HepG2 (cell line): ENCODE data around the gene CYP17A1. TPM values are rescaled to one million over a fixed set of nuclear protein-coding genes. Genes with fewer than 3 reads are reported as not detected.

ENCODE experiments used
- ARID2 ChIP-seq: sonication (generic); formaldehyde crosslinking; IDR thresholded peaks from 2 replicates; pipeline ENCODE4 v1.8.1; 2022; ENCODE audit warnings: mild to moderate bottlenecking, missing genetic modification reagents, borderline replicate concordance
- CBX1 ChIP-seq: IDR thresholded peaks from one replicate; pipeline ENCODE4 v1.6.1; 2016; ENCODE audit warnings: antibody characterized with exemption, low read depth
- CHD4 ChIP-seq: fragments of 200-600 bp; sonication (generic); IDR thresholded peaks from 2 replicates; pipeline ENCODE4 v1.7.0; 2017; ENCODE audit warnings: mild to moderate bottlenecking, low read length, borderline replicate concordance
- FOXJ3 ChIP-seq: sonication (generic); formaldehyde crosslinking; IDR thresholded peaks from 2 replicates; pipeline ENCODE4 v1.4.0; 2020; ENCODE audit warnings: missing genetic modification reagents, mild to moderate bottlenecking, borderline replicate concordance
- GTF2F1 ChIP-seq: fragments of 150-350 bp; IDR thresholded peaks from 2 replicates; pipeline ENCODE4 v1.6.1; 2014; ENCODE audit warnings: low read length
- HOXA7 ChIP-seq: sonication (generic); formaldehyde crosslinking; IDR thresholded peaks from 2 replicates; pipeline ENCODE4 v1.8.1; 2022; ENCODE audit warnings: mild to moderate bottlenecking, missing genetic modification reagents, moderate library complexity
- IRF9 ChIP-seq: sonication (generic); formaldehyde crosslinking; IDR thresholded peaks from 2 replicates; pipeline ENCODE4 v1.8.0; 2022; ENCODE audit warnings: missing genetic modification reagents, mild to moderate bottlenecking, borderline replicate concordance
- KLF11 ChIP-seq: IDR thresholded peaks from 2 replicates; pipeline ENCODE4 v1.6.1; 2016; ENCODE audit warnings: missing compliant biosample characterization
- NR2C2 ChIP-seq: sonication (generic); formaldehyde crosslinking; IDR thresholded peaks from 2 replicates; pipeline ENCODE4 v1.4.0; 2020; ENCODE audit warnings: missing genetic modification reagents, mild to moderate bottlenecking, moderate library complexity, borderline replicate concordance
- POLR2AphosphoS5 ChIP-seq: IDR thresholded peaks from 2 replicates; pipeline ENCODE4 v1.6.1; 2012; ENCODE audit warnings: low read depth, low read length
- REL ChIP-seq: sonication (generic); formaldehyde crosslinking; conservative IDR thresholded peaks from 2 replicates; pipeline ENCODE4 v1.8.0; 2022; ENCODE audit warnings: mild to moderate bottlenecking, missing genetic modification reagents, moderate library complexity
- THAP8 ChIP-seq: sonication (generic); formaldehyde crosslinking; IDR thresholded peaks from 2 replicates; pipeline ENCODE4 v1.5.1; 2020; ENCODE audit warnings: missing genetic modification reagents, mild to moderate bottlenecking, borderline replicate concordance
- ZBTB25 ChIP-seq: IDR thresholded peaks from 2 replicates; pipeline ENCODE4 v1.6.1; 2018; ENCODE audit warnings: missing genetic modification reagents
- ZNF430 ChIP-seq: sonication (generic); formaldehyde crosslinking; IDR thresholded peaks from 2 replicates; pipeline ENCODE4 v1.9.0; 2021; ENCODE audit warnings: mild to moderate bottlenecking, missing genetic modification reagents
- ZNF564 ChIP-seq: sonication (generic); formaldehyde crosslinking; IDR thresholded peaks from 2 replicates; pipeline ENCODE4 v1.8.1; 2023; ENCODE audit warnings: mild to moderate bottlenecking, missing genetic modification reagents
- ZNF768 ChIP-seq: sonication (generic); formaldehyde crosslinking; IDR thresholded peaks from 2 replicates; pipeline ENCODE4 v1.4.0; 2020; ENCODE audit warnings: missing genetic modification reagents
- polyA plus RNA-seq, 8 experiments: library from polyadenylated mRNA; depleted of rRNA in 3 of 8; stranded (reverse) in 7 of 8; unstranded in 1 of 8; fragments of >200 nt; fragmentation: Illumina TruSeq in 4 of 8; extraction: Trizol in 4 of 8; gene quantifications; 2 replicates each; pipeline versions ENCODE4 v1.2.1 to v1.2.3, GENCODE V29; 2011 to 2016; ENCODE audit warnings: low read depth in 4 of 8, missing spikeins in 1 of 8, mixed read lengths in 1 of 8; ENCODE audit not compliant: insufficient read depth in 1 of 8
- total RNA-seq, 5 experiments: library from RNA; depleted of rRNA; stranded (reverse); fragments of >200 nt; fragmentation: Illumina TruSeq; extraction: Trizol; gene quantifications; 2 replicates each; pipeline ENCODE4 v1.2.3, GENCODE V29; 2016; ENCODE audit warnings: low read depth in 1 of 5
- TF ChIP-seq, protein P1 (sequence below): sonication (generic); formaldehyde crosslinking; IDR thresholded peaks from 2 replicates; pipeline ENCODE4 v1.8.0; 2022; ENCODE audit warnings: missing genetic modification reagents, mild to moderate bottlenecking, moderate library complexity, borderline replicate concordance
- TF ChIP-seq, protein P2 (sequence below): sonication (generic); formaldehyde crosslinking; IDR thresholded peaks from 2 replicates; pipeline ENCODE4 v1.4.0; 2020; ENCODE audit warnings: missing genetic modification reagents, borderline replicate concordance
- TF ChIP-seq, protein P3 (sequence below): sonication (generic); formaldehyde crosslinking; IDR thresholded peaks from 2 replicates; pipeline ENCODE4 v1.5.0; 2020; ENCODE audit warnings: mild to moderate bottlenecking, missing genetic modification reagents, moderate library complexity

Gene CYP17A1
- total and polyA plus RNA-seq, 2 of the 13 experiments (the other 11 are each of a cell fraction or from before 2014, with no cell fraction given) = 0.13 to 1.1 TPM

GRCh38 chr10:102814873-102815661, 22.1 kb downstream of the CYP17A1 start (continued):
- TF ChIP-seq, protein P1, sequence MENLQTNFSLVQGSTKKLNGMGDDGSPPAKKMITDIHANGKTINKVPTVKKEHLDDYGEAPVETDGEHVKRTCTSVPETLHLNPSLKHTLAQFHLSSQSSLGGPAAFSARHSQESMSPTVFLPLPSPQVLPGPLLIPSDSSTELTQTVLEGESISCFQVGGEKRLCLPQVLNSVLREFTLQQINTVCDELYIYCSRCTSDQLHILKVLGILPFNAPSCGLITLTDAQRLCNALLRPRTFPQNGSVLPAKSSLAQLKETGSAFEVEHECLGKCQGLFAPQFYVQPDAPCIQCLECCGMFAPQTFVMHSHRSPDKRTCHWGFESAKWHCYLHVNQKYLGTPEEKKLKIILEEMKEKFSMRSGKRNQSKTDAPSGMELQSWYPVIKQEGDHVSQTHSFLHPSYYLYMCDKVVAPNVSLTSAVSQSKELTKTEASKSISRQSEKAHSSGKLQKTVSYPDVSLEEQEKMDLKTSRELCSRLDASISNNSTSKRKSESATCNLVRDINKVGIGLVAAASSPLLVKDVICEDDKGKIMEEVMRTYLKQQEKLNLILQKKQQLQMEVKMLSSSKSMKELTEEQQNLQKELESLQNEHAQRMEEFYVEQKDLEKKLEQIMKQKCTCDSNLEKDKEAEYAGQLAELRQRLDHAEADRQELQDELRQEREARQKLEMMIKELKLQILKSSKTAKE = peak; percentile 91
- TF ChIP-seq THAP8 = no peak
- TF ChIP-seq CBX1 = no peak
- TF ChIP-seq KLF11 (CRISPR knock-in tag) = no peak; the same call in 1 of the 2 replicates
- TF ChIP-seq ZNF768 (CRISPR knock-in tag) = no peak; the same call in 1 of the 2 replicates
- no peak for TF ChIP-seq REL
- no peak for TF ChIP-seq ARID2
- TF ChIP-seq, protein P2, sequence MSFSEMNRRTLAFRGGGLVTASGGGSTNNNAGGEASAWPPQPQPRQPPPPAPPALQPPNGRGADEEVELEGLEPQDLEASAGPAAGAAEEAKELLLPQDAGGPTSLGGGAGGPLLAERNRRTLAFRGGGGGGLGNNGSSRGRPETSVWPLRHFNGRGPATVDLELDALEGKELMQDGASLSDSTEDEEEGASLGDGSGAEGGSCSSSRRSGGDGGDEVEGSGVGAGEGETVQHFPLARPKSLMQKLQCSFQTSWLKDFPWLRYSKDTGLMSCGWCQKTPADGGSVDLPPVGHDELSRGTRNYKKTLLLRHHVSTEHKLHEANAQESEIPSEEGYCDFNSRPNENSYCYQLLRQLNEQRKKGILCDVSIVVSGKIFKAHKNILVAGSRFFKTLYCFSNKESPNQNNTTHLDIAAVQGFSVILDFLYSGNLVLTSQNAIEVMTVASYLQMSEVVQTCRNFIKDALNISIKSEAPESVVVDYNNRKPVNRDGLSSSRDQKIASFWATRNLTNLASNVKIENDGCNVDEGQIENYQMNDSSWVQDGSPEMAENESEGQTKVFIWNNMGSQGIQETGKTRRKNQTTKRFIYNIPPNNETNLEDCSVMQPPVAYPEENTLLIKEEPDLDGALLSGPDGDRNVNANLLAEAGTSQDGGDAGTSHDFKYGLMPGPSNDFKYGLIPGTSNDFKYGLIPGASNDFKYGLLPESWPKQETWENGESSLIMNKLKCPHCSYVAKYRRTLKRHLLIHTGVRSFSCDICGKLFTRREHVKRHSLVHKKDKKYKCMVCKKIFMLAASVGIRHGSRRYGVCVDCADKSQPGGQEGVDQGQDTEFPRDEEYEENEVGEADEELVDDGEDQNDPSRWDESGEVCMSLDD (CRISPR knock-in tag) = peak; percentile 44; the same call in 1 of the 2 replicates
- TF ChIP-seq ZBTB25 (CRISPR knock-in tag) = 0 out of 2 replicates have a peak, but pooled peaks have one; percentile 46
- TF ChIP-seq IRF9 (CRISPR knock-in tag) = no peak
- peak; percentile 64; the same call in 1 of the 2 replicates for TF ChIP-seq CHD4
- 0 out of 2 replicates have a peak, but pooled peaks have one; percentile 69 for TF ChIP-seq ZNF430 (CRISPR knock-in tag)
- TF ChIP-seq POLR2AphosphoS5 = peak; percentile 19; the same call in 1 of the 2 replicates
- TF ChIP-seq GTF2F1 = no peak
- 0 out of 2 replicates have a peak, but pooled peaks have one; percentile 17 for TF ChIP-seq ZNF564
- no peak for TF ChIP-seq HOXA7 (CRISPR knock-in tag)
- peak; percentile 34; the same call in 1 of the 2 replicates for TF ChIP-seq NR2C2 (CRISPR knock-in tag)
- peak; percentile 84; the same call in 1 of the 2 replicates for TF ChIP-seq FOXJ3 (CRISPR knock-in tag)
- TF ChIP-seq, protein P3, sequence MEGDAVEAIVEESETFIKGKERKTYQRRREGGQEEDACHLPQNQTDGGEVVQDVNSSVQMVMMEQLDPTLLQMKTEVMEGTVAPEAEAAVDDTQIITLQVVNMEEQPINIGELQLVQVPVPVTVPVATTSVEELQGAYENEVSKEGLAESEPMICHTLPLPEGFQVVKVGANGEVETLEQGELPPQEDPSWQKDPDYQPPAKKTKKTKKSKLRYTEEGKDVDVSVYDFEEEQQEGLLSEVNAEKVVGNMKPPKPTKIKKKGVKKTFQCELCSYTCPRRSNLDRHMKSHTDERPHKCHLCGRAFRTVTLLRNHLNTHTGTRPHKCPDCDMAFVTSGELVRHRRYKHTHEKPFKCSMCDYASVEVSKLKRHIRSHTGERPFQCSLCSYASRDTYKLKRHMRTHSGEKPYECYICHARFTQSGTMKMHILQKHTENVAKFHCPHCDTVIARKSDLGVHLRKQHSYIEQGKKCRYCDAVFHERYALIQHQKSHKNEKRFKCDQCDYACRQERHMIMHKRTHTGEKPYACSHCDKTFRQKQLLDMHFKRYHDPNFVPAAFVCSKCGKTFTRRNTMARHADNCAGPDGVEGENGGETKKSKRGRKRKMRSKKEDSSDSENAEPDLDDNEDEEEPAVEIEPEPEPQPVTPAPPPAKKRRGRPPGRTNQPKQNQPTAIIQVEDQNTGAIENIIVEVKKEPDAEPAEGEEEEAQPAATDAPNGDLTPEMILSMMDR (CRISPR knock-in tag) = no peak
